Mesenteric fat pad (tissue), 1 donor: ENCODE measurements around the gene CALM3. TPM values are rescaled to one million over a fixed set of nuclear protein-coding genes. Genes with fewer than 3 reads are reported as not detected.

ENCODE experiments used
- total RNA-seq: library from RNA; stranded (reverse); fragmentation: NEBNext Ultra II Directional; extraction: Animal tissue kit (Norgen Biotek cat#: 25700); gene quantifications from one replicate; pipeline ENCODE4 v1.2.1, GENCODE V29; 2021
- donor health status: DM: yes; HTN: yes; CAD: no.

CALM3 gene
- total RNA-seq, 1 donor from 2014 or later = 125 TPM

Other genes starting within 250 kb of the CALM3 start
- gene CCDC8, start 187.8 kb upstream of the CALM3 start, total RNA-seq = 2.9 TPM
- not detected for gene PNMA8C, start 172.4 kb upstream of the CALM3 start, total RNA-seq
- gene PNMA8A, start 129.8 kb upstream of the CALM3 start, total RNA-seq = 1.2 TPM
- gene PNMA8B, start 105.5 kb upstream of the CALM3 start, total RNA-seq = 2.5 TPM
- 7.2 TPM for gene PTGIR, start 23.8 kb downstream of the CALM3 start, total RNA-seq
- not detected for gene GNG8, start 34.9 kb downstream of the CALM3 start, total RNA-seq
- gene DACT3, start 59.9 kb downstream of the CALM3 start, total RNA-seq = 3.4 TPM
- gene PRKD2, start 115.8 kb downstream of the CALM3 start, total RNA-seq = 43.2 TPM
- gene FKRP, start 144.7 kb downstream of the CALM3 start, total RNA-seq = 13.2 TPM
- gene STRN4, start 145.1 kb downstream of the CALM3 start, total RNA-seq = 72.9 TPM
- gene SLC1A5, start 187.3 kb downstream of the CALM3 start, total RNA-seq = 168 TPM
- 228 TPM for gene AP2S1, start 249.5 kb downstream of the CALM3 start, total RNA-seq